CD4-positive, alpha-beta T cell treated with Interleukin-6 at 100 ng/mL for 8 hours (primary cell): ENCODE data around the gene CTSS.
"Not testable (repeated sequence)": the region's sequence is repeated elsewhere in the genome, so short reads cannot be mapped to it uniquely, and the experiment has no call there.

Source experiments
- DNase-seq: peaks from one replicate; pipeline ENCODE4 v3.0.0-alpha.2; 2020; ENCODE audit warnings: mixed read lengths, low spot score

Gene CTSS

DNA sequence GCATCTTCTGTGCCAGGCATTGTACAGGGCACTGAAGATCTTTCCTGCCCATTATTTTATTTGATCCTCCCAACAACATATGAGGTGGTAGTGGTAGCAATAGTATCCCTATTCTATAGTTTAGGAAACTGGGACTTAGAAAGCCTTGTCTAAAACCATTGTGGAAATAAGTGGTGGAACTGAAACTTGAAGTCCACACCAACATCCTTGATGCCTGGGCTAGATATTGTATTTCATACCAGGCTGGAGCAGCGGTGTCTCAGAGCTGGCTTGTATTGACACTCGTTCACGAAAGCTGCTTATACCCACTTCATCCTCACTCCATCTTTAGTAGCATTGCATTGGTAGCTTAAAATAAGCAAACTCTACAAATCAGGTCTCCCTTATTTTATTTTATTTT lies 9.7 kb upstream of the CTSS start:
- no peak for DNase-seq

DNA sequence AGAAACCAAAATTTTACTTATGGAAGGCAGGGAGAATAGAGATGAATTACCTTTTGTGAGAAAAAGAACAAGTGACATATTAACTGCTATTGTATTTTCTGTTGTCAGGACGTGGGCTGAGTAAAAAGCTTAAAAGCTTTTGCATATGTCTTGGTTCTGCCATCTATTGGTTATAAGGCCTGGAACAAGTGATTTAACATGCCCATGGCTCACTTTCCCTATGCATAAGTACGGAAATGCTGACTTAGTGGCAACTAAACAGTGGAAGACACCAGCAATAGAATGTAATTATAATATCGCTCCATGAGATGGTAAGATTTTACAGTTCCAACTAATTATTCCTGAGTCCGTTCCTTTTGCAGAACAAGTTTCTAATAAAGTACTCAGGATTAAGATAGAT lies 6.7 kb upstream of the CTSS start:
- no peak for DNase-seq

DNA sequence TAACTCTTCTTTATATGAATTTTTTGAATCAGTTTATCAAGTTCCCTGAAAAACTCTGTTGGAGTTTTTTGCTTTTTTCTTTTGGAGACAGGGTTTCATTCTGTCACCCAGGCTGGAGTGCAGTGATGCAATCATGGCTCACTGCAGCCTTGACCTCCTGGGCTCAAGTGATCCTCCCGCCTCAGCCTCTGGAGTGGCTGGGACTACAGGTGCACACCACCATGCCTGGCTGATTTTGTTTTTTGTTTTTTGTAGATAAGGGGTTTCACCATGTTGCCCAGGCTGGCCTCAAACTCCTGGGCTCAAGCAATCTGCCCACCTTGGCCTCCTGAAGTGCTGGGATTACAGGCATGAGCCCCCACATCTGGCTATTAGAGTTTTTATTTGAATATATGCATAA lies 2.1 kb upstream of the CTSS start:
- not testable (repeated sequence) for DNase-seq

DNA sequence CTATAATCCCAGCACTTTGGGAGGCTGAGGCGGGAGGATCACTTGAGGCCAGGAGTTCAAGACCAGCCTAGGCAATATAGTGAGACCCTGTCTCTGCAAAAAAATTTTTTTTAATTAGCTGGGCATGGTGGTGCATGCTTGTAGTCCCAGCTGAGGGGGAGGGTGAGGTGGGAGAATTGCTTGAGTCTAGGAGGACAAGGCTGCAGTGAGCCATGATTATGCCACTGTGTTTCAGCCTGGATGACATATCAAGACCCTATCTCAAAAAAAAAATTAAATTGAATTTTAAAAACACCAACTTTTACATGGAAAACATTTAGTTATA lies 361 bp upstream of the CTSS start:
- not testable (repeated sequence) for DNase-seq

DNA sequence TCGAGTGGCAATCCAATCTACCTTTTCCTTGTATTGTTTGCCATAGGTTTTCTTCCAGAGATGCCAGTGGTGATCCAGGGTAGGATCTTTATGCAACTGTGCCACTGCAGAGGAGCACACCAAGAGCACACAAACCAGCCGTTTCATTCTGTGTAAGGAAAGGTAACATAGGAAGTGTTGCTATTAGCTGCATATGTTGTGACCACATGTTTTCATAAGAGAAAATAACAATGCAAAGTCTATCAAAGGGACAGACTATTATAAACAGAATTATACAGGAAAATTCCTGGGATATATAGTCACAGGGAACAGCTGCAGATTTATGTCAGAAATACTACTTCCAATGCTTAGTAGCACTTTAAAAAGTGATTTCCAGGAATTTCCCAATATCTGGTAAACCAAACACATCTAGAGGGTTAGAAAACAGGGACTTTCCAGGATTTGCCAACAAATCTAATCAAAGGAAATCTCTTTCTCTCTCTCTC lies 919 bp downstream of the CTSS start:
- DNase-seq: no peak

DNA sequence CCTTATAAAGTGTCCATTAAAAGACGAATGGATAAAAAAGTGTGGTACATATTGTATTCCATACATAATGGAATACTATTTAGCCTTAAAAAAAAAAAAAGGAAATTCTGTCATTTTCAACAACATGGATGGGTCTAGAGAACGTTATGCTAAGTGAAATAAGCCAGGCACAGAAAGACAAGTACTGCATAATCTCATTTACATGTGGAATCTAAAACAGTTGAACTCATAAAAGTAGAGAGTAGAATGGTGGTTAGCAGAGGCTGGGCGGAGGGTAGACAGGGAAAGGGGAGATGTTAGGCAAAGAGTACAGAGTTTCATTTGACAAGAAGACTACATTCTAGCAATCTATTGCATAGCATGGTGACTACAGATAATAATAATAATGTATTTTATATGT lies 2.6 kb downstream of the CTSS start:
- DNase-seq: no peak

DNA sequence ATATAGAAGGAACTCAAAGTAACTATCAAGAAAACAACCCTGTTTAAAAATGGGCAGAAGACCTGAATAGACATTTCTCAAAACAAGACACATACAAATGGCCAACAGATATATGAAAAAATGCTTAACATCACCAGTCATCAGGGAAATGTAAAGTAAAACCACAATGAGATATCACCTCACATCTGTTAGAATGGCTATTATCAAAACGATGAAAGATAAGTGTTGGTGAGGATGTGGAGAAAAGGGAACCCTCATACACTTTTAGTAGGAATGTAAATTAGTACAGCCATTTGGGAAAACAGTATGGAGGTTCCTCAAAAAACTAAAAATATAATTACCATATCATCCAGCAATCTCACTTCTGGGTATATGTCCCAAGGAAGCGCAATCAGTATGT lies 3.0 kb downstream of the CTSS start:
- DNase-seq: no peak

DNA sequence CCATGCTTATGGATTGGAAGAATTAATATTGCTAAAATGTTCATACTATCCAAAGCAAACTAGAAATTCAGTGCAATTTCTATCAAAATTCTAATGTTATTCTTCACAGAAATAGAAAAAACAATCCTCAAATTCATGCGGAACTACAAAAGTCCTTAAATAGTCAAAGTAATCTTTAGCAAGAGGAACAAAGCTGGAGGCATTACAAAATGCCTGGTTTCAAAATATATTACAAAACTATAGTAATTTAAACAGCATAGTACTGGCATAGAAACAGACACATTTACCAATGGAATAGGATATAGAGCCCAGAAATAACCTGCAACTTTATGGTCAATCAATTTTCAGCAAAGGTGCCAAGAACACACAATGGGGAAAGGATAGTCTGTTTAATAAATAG lies 3.8 kb downstream of the CTSS start:
- DNase-seq: no peak

DNA sequence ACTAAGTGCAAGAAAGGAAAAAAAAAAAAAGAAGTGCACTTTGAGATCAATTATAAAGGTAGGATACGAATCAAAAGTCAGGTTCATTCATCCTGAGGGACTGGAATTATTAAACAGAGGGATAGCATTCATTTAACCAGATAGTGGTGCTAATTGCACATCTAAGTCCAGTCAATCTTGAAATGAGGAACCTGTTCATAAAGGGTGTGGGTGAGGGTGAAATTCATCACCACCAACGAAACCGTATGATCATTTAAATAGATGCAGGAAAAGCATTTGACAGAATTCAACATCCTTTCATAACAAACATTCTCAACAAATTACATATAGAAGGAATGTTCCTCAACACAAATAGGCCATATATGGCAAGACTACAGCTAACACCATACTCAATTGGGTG lies 5.6 kb downstream of the CTSS start:
- DNase-seq: no peak

DNA sequence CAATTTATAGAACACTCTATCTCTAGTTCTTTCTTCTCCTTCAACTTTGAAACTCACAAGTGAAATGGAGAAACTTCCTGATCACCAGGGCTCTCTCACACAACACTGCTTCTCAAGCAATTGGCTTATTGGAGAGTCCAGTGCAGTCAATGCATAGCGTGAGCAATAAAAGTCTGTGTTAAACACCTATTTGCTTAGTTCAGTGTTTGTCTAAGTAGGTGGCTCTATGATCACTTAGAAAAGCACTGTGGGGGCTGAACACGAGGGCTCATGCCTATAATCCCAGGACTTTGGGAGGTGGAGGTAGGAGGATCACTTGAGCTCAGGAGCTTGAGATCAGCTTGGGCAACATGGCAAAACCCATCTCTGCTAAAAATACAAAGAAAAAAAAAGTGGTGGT lies 12.2 kb downstream of the CTSS start:
- DNase-seq: no peak

DNA sequence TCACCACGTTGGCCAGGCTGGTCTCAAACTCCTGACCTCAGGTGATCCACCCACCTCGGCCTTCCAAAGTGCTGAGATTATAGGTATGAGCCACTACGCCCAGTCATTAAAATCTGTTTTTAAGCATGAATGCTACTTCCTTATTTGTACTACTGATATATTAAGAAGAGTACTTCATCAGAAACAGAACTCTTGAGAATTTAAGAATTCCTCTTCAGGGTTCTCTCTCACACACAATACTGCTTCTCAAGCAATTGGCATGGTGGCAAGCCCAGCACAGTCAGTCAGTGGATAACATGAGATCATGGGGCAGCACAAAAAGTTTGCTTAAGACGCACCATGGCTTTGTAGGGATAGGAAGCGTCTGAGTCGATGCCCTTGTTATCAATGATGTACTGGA lies 14.1 kb downstream of the CTSS start:
- DNase-seq: no peak

DNA sequence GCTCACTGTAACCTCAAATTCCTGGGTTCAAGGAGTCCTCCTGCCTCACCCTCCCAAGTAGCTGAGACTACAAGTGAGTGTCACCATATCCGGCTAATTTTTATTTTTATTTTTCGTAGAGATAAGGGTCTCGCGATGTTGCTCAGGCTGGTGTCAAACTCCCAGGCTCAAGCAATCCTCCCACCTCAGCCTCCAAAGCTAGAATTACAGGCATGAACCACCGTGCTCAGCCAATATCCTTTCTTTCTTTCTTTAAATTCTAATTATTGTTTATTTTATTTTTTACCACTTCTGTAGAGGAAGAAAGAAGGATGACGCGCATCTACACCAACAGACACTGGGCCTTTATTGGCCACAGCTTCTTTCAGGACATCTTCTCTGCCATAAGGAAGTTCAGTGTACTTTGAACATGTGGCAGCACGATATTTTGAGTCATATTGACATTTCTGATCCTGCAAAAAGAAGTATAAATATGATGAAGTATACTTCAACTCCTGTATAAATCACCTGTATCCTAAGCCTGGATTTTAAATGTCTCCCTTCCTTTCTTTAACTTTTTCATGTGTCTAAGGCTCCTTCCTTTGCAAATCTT lies 15.8 kb downstream of the CTSS start:
- DNase-seq: no peak

DNA sequence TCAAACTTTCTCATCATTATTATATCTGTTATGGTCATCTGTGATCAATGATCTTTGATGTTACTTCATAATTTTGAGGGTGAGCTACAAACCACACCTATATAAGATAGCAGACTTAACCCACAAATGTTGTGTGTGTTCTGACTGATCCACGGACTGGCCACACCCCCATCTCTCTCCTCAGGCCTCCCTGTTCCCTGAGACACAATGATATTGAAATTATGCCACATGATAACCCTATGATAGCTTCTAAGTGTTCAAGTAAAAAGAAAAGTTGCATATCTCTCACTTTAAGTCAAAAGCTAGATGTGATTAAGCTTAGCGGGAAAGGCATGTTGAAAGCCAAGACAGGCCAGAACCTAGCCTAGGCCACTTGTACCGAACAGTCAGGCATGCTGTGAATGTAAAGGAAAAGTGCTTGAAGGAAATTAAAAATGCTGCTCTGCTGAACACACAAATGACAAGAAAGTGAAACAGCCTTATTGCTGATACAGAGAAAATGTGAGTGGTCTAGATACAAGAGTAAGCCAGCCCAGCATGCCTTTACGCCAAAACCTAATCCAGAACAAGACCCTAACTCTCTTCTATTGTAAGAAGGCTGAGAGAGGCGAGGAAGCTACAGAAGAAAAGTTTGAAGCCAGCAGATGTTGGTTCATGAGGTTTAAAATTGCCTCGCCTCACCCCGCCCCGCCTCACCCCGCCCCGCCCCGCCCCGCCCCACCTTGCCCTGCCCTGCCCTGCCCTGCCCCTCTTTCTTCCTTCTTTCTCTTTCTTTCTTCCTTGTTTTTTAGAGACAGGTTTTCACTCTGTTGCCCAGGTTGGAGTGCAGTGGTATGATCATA lies 16.5 kb downstream of the CTSS start:
- DNase-seq: no peak

DNA sequence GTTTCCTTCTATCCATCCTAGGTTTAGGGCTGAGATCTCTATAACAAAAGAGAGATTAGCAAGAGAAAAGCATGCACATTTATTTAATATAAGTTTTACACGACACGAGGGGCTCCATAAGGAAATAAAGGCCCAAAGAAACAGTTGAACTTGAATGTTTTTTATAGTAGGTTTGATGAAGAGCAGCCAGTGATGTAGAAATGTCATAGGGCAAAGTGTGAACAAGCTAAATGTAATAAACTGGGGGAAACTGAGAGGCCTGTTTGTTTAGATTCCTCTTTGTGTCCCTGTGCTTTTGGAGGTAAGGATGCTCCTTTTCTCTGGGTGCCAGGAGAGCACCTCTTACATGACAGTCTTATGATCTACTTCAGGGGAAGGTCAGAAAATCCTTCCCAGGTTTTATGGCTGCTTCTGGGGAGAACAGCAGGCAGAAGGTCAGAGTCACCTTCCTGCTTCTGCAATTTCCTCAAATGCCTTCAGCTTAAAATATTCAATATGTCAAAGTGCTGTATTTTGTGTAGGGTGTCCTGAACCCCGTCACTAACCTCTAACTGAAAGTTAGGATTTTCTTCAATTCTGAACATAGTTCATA lies 35.4 kb downstream of the CTSS start:
- DNase-seq: no peak

DNA sequence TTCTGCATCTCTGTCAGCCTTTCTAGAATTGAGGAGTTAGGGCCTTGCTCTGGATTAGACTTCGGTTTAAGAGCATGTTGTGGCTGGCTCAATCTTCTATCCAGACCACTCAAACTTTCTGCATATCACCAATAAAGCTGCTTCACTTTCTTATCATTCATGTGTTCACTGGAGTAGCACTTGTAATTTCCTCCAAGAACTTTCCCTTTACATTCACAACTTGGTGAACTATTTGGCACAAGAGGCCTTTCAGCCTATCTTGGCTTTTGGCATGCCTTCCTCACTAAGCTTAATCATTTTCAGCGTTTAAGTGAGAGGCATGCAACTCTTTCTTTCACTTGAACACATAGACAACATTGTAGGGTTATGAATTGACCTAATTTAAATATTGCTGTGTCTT lies 41.2 kb downstream of the CTSS start:
- DNase-seq: no peak

DNA sequence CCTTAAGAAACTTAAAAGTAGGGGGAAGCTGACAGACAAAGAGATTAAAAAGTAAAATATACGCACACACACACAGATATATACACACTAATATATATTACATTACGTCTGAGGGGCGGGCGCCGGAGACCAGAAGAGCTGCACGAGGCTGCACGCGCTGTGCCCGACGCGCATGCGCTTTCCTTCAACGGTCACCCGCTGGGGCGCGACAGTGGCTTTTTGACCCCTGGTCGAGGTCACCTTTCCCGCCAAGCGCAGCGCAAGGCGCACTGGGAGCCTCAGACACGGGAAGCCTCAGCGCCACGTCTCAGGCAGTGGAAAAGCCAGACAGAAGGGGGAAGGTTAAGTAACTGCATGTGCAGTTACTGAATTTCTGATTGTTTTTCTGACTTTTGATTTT lies 44.9 kb downstream of the CTSS start, which contains the start of gene HORMAD1:
Gene HORMAD1, minus strand, starts transcription at position 193 of the 400 bp plus-strand sequence. CDS start 1,390 bp downstream, outside the sequence.
- no peak for DNase-seq

DNA sequence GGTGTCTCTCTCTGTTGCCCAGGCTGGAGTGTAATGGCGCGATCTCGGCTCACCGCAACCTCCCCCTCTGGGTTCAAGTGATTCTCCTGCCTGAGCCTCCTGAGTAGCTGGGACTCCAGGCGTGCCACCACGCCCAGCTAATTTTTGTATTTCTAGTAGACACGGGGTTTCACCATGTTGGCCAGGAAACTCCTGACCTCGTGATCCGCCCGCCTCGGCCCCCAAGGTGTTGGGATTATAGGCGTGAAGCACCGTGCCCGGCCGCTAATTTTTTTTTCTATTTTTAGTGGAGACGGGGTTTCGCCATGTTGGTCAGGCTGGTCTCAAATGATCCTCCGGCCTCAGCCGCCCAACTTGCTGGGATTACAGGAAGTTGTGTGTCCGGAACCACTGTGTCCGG lies 45.5 kb downstream of the CTSS start:
- no peak for DNase-seq

DNA sequence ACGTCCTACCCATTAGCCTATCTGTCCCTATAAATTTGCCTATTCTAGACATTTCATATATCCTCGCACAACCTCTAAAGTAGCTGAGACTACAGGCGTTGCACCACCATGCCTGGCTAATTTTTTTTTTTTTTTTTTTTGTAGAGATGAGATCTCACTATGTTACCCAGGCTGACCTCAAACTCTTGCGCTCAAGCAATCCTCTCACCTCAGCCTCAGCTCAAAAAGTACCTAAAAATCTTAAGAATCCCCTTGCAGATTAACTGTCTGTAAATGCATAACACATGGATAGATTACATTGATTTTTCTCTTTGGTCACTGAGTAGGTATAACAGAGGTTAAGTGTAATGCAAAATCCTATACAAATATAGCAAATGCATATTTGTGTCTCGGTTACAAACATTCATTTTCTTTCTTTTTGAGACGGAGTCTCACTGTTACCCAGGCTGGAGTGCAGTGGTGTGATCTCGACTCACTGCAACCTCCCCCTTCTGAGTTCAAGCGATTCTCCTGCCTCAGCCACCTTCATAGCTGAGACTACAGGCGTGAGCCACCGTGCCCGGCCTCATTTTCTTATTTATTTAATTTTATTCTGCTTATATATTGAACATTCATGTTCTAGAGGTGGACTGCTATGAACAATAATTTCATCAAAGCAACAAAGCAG lies 47.2 kb downstream of the CTSS start:
- DNase-seq: no peak

DNA sequence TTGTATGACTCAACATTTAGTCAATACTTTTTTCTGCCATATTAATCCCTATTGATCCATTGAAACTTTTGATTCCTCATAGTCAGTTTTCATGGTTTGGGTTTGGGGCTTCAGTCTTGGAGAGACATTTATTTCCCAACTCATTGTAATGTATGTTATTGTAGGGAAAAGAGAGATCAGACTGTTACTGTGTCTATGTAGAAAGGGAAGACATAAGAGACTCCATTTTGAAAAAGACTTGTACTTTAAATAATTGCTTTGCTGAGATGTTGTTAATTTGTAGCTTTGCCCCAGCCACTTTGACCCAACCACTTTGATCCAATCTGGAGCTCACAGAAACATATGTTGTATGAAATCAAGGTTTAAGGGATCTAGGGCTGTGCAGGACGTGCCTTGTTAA lies 56.5 kb downstream of the CTSS start:
- not testable (repeated sequence) for DNase-seq

DNA sequence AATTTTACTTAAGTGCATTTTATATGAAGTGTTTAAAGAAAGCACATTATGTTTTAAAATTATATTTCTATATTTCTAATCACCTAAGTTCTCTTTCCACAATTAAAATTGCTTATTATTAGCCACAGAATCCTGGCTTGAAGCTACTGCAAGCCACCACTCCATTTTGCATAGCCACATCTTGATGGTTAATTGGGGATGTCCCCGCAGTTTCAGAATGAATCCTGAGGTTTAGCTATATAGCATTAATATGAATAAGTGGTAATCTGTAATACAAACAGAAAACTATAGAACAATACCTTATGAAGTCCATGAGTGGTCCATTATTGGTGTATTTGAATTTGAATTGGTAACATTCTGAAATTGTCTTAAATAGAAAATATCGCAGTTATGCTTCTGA lies 57.0 kb downstream of the CTSS start:
- DNase-seq: no peak

DNA sequence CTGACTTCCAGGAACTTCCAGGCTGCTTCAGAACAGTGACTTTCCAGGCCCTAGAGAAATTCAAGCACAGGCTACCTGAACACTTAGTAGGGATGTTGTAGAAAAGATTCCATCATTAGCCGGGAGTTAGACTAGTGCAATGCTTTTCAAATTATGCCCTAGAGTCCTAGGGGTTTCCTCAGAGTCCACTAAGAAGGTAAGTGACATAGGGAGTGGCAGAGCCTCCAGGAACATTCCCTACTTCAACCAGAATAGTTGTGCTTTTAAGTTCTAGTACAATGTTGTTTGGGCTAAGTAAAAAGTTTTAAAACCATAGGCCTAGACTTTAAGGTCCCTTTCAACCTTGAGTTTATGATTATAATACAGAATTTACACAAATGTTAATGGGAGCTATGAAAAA lies 59.5 kb downstream of the CTSS start:
- DNase-seq: no peak

DNA sequence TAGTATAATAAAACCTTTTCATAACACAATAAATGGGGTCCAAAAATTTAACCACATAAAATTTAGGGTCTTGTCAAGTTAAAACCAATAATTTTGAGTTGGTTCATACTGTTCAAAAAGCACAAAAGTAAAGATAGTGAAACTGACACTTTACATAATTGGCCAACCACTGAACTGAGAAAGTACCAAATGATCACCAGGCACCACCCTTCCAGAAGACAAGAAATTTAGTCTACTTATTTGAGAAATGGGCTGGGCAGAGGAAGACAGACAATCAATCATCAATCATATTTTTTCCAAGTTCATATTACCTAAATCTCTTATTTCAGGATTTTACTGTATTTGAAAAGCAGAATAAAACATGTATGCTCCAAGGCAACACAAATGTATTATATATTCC lies 62.2 kb downstream of the CTSS start:
- DNase-seq: no peak
